CD14-positive monocyte (primary cell): ENCODE data around the gene EDC4. TPM values are rescaled to one million over a fixed set of nuclear protein-coding genes. Genes with fewer than 3 reads are reported as not detected.

Experiments
- DNase-seq, 3 donors: peaks; one replicate each; pipeline ENCODE4 v3.0.0-alpha.2; 2011 to 2022
- H2AFZ ChIP-seq: 2 replicates; pipeline ENCODE4 v1.6.0; 2012; ENCODE audit warnings: mild to moderate bottlenecking, low read depth, low read length, inconsistent platforms; ENCODE audit not compliant: insufficient read depth, poor library complexity, severe bottlenecking
- H3K27ac ChIP-seq, 2 donors: 1 replicate in 1 of 2; 2 replicates in 1 of 2; pipeline ENCODE4 v1.5.1; 2012 to 2013; ENCODE audit warnings: low read length in 2 of 2, control low read depth in 1 of 2, inconsistent platforms in 1 of 2, low read depth in 1 of 2, mild to moderate bottlenecking in 1 of 2
- H3K27me3 ChIP-seq, 2 donors: one replicate each; pipeline versions ENCODE4 v1.6.0 to v1.6.1; 2011 to 2013; ENCODE audit warnings: low read length in 2 of 2; ENCODE audit not compliant: control insufficient read depth in 2 of 2, insufficient read depth in 2 of 2
- H3K36me3 ChIP-seq, 2 donors: replicated peaks in 1 of 2; 1 replicate in 1 of 2; 2 replicates in 1 of 2; pipeline versions ENCODE4 v1.5.1 to v1.6.1; 2012 to 2013; ENCODE audit warnings: low read length in 2 of 2, control low read depth in 1 of 2, inconsistent platforms in 1 of 2, mild to moderate bottlenecking in 1 of 2; ENCODE audit not compliant: insufficient read depth in 2 of 2, control insufficient read depth in 1 of 2
- H3K4me1 ChIP-seq, 2 donors: 1 replicate in 1 of 2; 2 replicates in 1 of 2; pipeline versions ENCODE4 v1.5.1 to v1.6.1; 2012 to 2013; ENCODE audit warnings: low read length in 2 of 2, control low read depth in 1 of 2, inconsistent platforms in 1 of 2, mild to moderate bottlenecking in 1 of 2, moderate library complexity in 1 of 2; ENCODE audit not compliant: insufficient read depth in 2 of 2, control insufficient read depth in 1 of 2
- H3K4me2 ChIP-seq: replicated peaks from 2 replicates; pipeline ENCODE3; 2012; ENCODE audit warnings: low read length, moderate library complexity, mild to moderate bottlenecking; ENCODE audit not compliant: poor library complexity, severe bottlenecking; ENCODE audit errors: extremely low read depth
- H3K4me3 ChIP-seq, 3 experiments: fragments of 200-600 bp in 1 of 3; sonication (generic) in 1 of 3; replicated peaks in 1 of 3; 1 replicate in 2 of 3; 2 replicates in 1 of 3; pipeline ENCODE4 v1.5.1; 2011 to 2013; ENCODE audit warnings: low read length in 3 of 3, mild to moderate bottlenecking in 3 of 3, control low read depth in 2 of 3, low read depth in 2 of 3, inconsistent platforms in 1 of 3, moderate library complexity in 1 of 3
- H3K79me2 ChIP-seq: 2 replicates; pipeline ENCODE4 v1.6.0; 2012; ENCODE audit warnings: mild to moderate bottlenecking, control low read depth, inconsistent platforms, low read length, moderate library complexity; ENCODE audit not compliant: insufficient read depth
- H3K9ac ChIP-seq: 2 replicates; pipeline ENCODE4 v1.6.0; 2017; ENCODE audit warnings: low read length, mild to moderate bottlenecking; ENCODE audit not compliant: insufficient read depth, poor library complexity, severe bottlenecking
- H3K9me3 ChIP-seq, 2 donors: replicated peaks in 1 of 2; 1 replicate in 1 of 2; 2 replicates in 1 of 2; pipeline versions ENCODE4 v1.5.1 to v1.6.1; 2012 to 2013; ENCODE audit warnings: low read length in 2 of 2, control low read depth in 1 of 2; ENCODE audit not compliant: control insufficient read depth in 1 of 2, insufficient read depth in 1 of 2
- H4K20me1 ChIP-seq: 2 replicates; pipeline ENCODE4 v1.6.0; 2012; ENCODE audit warnings: mild to moderate bottlenecking, low read length, control low read depth, moderate library complexity; ENCODE audit not compliant: insufficient read depth
- H3K27ac Mint-ChIP-seq, 7 donors: one replicate each; pipeline ENCODE4 v1.8.0; 2020; ENCODE audit warnings: mild to moderate bottlenecking in 7 of 7, mixed read lengths in 7 of 7, moderate library complexity in 6 of 7, inconsistent platforms in 2 of 7
- H3K27me3 Mint-ChIP-seq, 3 donors: one replicate each; pipeline ENCODE4 v1.8.0; 2021 to 2022; ENCODE audit warnings: low read depth in 3 of 3, mild to moderate bottlenecking in 3 of 3, mixed read lengths in 3 of 3, moderate library complexity in 3 of 3, inconsistent platforms in 1 of 3
- H3K36me3 Mint-ChIP-seq, 2 donors: one replicate each; pipeline ENCODE4 v1.8.0; 2020; ENCODE audit warnings: mixed read lengths in 2 of 2, inconsistent platforms in 1 of 2, mild to moderate bottlenecking in 1 of 2
- H3K4me1 Mint-ChIP-seq: one replicate; pipeline ENCODE4 v1.8.0; 2020; ENCODE audit warnings: mild to moderate bottlenecking, mixed read lengths
- H3K4me3 Mint-ChIP-seq, 2 donors: one replicate each; pipeline ENCODE4 v1.8.0; 2020; ENCODE audit warnings: mild to moderate bottlenecking in 2 of 2, mixed read lengths in 2 of 2, moderate library complexity in 1 of 2
- H3K9me3 Mint-ChIP-seq, 7 donors: one replicate each; pipeline ENCODE4 v1.8.0; 2020 to 2022; ENCODE audit warnings: mixed read lengths in 7 of 7, mild to moderate bottlenecking in 6 of 7, moderate library complexity in 6 of 7, inconsistent platforms in 2 of 7
- CTCF ChIP-seq: fragments of 200-600 bp; IDR thresholded peaks from one replicate; pipeline ENCODE4 v1.8.0; 2022; ENCODE audit warnings: antibody characterized with exemption, mild to moderate bottlenecking
- WGBS: methylation state at CpG from one replicate; pipeline ENCODE4 v1.1.5; 2013; ENCODE audit warnings: missing lambda C conversion rate; ENCODE audit not compliant: insufficient coverage; 5-methylcytosine and 5-hydroxymethylcytosine counted together
- intact Hi-C, 2 donors: fragments of 100-400 bp; cut with micrococcal nuclease; formaldehyde crosslinking; loops; one replicate each; pipeline versions ENCODE4 v1.15.0 to v1.15.1; 2023
- polyA plus RNA-seq, 3 donors: library from polyadenylated mRNA; depleted of rRNA in 1 of 3; unstranded in 2 of 3; stranded (reverse) in 1 of 3; fragments of 300-500 nt in 2 of 3; fragments of >200 nt in 1 of 3; fragmentation: Illumina TruSeq in 2 of 3; gene quantifications; 1 replicate in 2 of 3; 2 replicates in 1 of 3; pipeline ENCODE4 v1.2.3, GENCODE V29; 2012 to 2021

Gene EDC4
- polyA plus RNA-seq, 3 donors = 13.7 to 84.9 (median 18.2) TPM

DNA sequence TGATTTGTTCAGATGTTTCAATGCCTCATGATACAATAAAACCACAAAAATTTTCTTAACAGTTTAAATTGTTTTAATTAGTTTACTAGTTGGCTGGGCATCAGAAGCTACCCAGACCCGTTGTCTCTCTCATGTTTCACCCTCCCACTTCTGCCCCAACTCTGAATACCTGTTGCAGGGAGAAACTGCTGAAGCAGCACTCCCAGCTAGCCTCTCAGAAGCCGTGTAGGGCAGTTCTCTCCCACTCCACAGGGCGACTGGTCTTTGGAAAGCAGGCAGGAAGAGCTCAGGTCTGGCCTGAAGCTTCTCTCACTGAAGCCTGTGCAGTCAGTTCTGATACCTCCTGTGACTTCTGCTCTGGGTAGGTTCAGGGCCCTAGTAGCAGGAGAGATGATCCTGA lies 1.6 kb upstream of the EDC4 start:
- peaks cover 0 to 3% (median 0%) of the 10 kb centered on the region in 3 donors for H3K27me3 Mint-ChIP-seq
- H3K79me2 ChIP-seq = peaks cover 34% of the 10 kb centered on the region
- H3K4me3 Mint-ChIP-seq = no peak overlapping the region

GRCh38 chr16:67872131-67872630 lies 671 bp upstream of the EDC4 start:
- H3K27me3 ChIP-seq = no peaks in the 10 kb centered on the region
- no peak for TF ChIP-seq CTCF
- intact Hi-C loops = loop anchor here (2.0 to 10.0 kb wide), 4 partner anchors 25 to 63 kb away; partner anchors contain the start of genes CENPT (in 1 of the 2), CTRL (in 1 of the 2), NUTF2 (in 1 of the 2) and PSMB10 (in 1 of the 2)
- DNase-seq = no peak
- peaks cover 39% of the 10 kb centered on the region for H4K20me1 ChIP-seq
- peaks cover 38% of the 10 kb centered on the region for H3K4me1 Mint-ChIP-seq
- H3K27ac Mint-ChIP-seq = peak overlapping the region; percentile 89 to 96 (median 92)
- peaks cover 31 to 34% of the 10 kb centered on the region in 2 donors for H3K4me1 ChIP-seq
- H2AFZ ChIP-seq = peak overlapping the region; percentile 98
- no peaks in the 10 kb centered on the region for H3K9me3 ChIP-seq
- WGBS = 20% methylated on average over 1 of the region's 2 CpGs
- peak overlapping the region; percentile 92 to 99 (median 93) for H3K4me3 ChIP-seq
- peak overlapping the region; percentile 92 for H3K9ac ChIP-seq
- H3K4me2 ChIP-seq = peak overlapping the region; percentile 85
- peaks cover 0 to 2% (median 0%) of the 10 kb centered on the region in 7 donors for H3K9me3 Mint-ChIP-seq
- peaks cover 34 to 58% of the 10 kb centered on the region in 2 donors for H3K36me3 Mint-ChIP-seq
- peak overlapping the region; percentile 87 to 90 for H3K27ac ChIP-seq
- H3K36me3 ChIP-seq = peaks cover 39 to 67% of the 10 kb centered on the region in 2 donors
- peaks cover 0 to 3% (median 0%) of the 10 kb centered on the region in 3 donors for H3K27me3 Mint-ChIP-seq
- H3K4me3 Mint-ChIP-seq = peak overlapping the region; percentile 89 to 94
- peaks cover 39% of the 10 kb centered on the region for H3K79me2 ChIP-seq

More for the DNA sequence above, 1.6 kb upstream of the EDC4 start:
- Histone ChIP-seq H2AFZ (peak overlapping the region; percentile 98), H4K20me1 (peaks cover 30% of the 10 kb centered on the region), H3K4me1 (peaks cover 31 to 34% of the 10 kb centered on the region in 2 donors), H3K4me2 (no peak overlapping the region), H3K9ac (peak overlapping the region; percentile 31), H3K36me3 (peaks cover 32 to 67% of the 10 kb centered on the region in 2 donors), H3K4me3 (peak overlapping the region in 1 of 3 experiments; percentile 99), H3K9me3 (no peaks in the 10 kb centered on the region), H3K27me3 (no peaks in the 10 kb centered on the region), H3K27ac (peak overlapping the region; percentile 87 to 90)
- no peak for TF ChIP-seq CTCF
- H3K27ac Mint-ChIP-seq = peak overlapping the region; percentile 89 to 96 (median 92)
- peaks cover 0 to 2% (median 0%) of the 10 kb centered on the region in 7 donors for H3K9me3 Mint-ChIP-seq
- intact Hi-C loops = loop anchor here in 1 of 2 donors (5.0 to 10.0 kb wide), 2 partner anchors 39 to 64 kb away; partner anchors contain the start of genes CTRL and PSMB10
- peak in 1 of 3 donors; percentile 1 for DNase-seq
- peaks cover 32 to 58% of the 10 kb centered on the region in 2 donors for H3K36me3 Mint-ChIP-seq
- 100% methylated on average over 2 of the region's 3 CpGs for WGBS
- H3K4me1 Mint-ChIP-seq = peaks cover 38% of the 10 kb centered on the region
